GM12878 (cell line): ENCODE results near the gene LRGUK. TPM values are rescaled to one million over a fixed set of nuclear protein-coding genes. Genes with fewer than 3 reads are reported as not detected.

ENCODE experiments used
- ATAC-seq: fragments of 200-7000 bp; cut with Tn5 transposase; 3 replicates; pipeline ENCODE4 v1.9.1; 2020; ENCODE audit warnings: mild to moderate bottlenecking, moderate library complexity
- BruUV-seq: library from RNA; stranded (reverse); fragments of 400-500 nt; replicated peaks from 2 replicates; lab custom pipeline; 2021; lab: Mats Ljungman, UMichigan
- CTCF ChIA-PET: fragments of 300-600 bp; sonication (Branson Sonifier 250); formaldehyde crosslinking; extraction: SDS; loops from one replicate; lab custom pipeline; 2021; ENCODE audit warnings: inconsistent platforms; lab: Yijun Ruan, JAX
- POLR2A ChIA-PET: fragments of 350-600 bp; formaldehyde crosslinking; extraction: SDS; loops from one replicate; lab custom pipeline; 2021; ENCODE audit warnings: inconsistent platforms; lab: Charles Lee
- RAD21 ChIA-PET: fragments of 300-600 bp; sonication (Branson Sonifier 250); formaldehyde crosslinking; loops from one replicate; lab custom pipeline; 2023; ENCODE audit warnings: antibody characterized with exemption; ENCODE audit not compliant: unreplicated experiment; lab: Charles Lee
- SMC1A ChIA-PET: fragments of 300-600 bp; sonication (Branson Sonifier 250); formaldehyde crosslinking; loops from one replicate; lab custom pipeline; 2023; ENCODE audit not compliant: unreplicated experiment, uncharacterized antibody; lab: Charles Lee
- DNase-seq: peaks from one replicate; pipeline ENCODE4 v3.0.0-alpha.2; 2011; ENCODE audit warnings: low read depth, low spot score
- FAIRE-seq: peaks from 3 replicates; lab custom pipeline; 2011; peaks lifted over from hg19 to GRCh38; lab: Jason Lieb, UNC
- H2AFZ ChIP-seq: 2 replicates; pipeline ENCODE4 v1.6.0; 2011; ENCODE audit warnings: low read depth, low read length, control low read depth; ENCODE audit not compliant: control insufficient read depth
- H3K27ac ChIP-seq: 2 replicates; pipeline ENCODE4 v1.5.1; 2011; ENCODE audit warnings: control low read depth; ENCODE audit not compliant: control insufficient read depth, insufficient read depth
- H3K27me3 ChIP-seq, 2 experiments: replicated peaks in 1 of 2; 2 replicates each; pipeline versions ENCODE4 v1.6.0 to v1.6.1; 2011; ENCODE audit warnings: low read length in 1 of 2; ENCODE audit not compliant: control insufficient read depth in 2 of 2, insufficient read depth in 2 of 2
- H3K36me3 ChIP-seq, 2 experiments: 2 replicates each; pipeline ENCODE4 v1.5.1; 2011; ENCODE audit warnings: low read length in 1 of 2; ENCODE audit not compliant: control insufficient read depth in 2 of 2, insufficient read depth in 2 of 2
- H3K4me1 ChIP-seq: 2 replicates; pipeline ENCODE4 v1.6.1; 2011; ENCODE audit warnings: mild to moderate bottlenecking, low read length, moderate library complexity, mixed read lengths; ENCODE audit not compliant: control insufficient read depth, insufficient read depth
- H3K4me2 ChIP-seq: 2 replicates; pipeline ENCODE4 v1.6.0; 2011; ENCODE audit warnings: control low read depth; ENCODE audit not compliant: control insufficient read depth, insufficient read depth
- H3K4me3 ChIP-seq: fragments of 200-600 bp; sonication (generic); 2 replicates; pipeline ENCODE4 v1.5.1; 2016
- H3K79me2 ChIP-seq: 2 replicates; pipeline ENCODE4 v1.6.0; 2011; ENCODE audit warnings: low read length; ENCODE audit not compliant: control insufficient read depth, insufficient read depth
- H3K9ac ChIP-seq: 2 replicates; pipeline ENCODE4 v1.8.0; 2011; ENCODE audit warnings: low read length, control low read depth, mixed read lengths; ENCODE audit not compliant: control insufficient read depth, insufficient read depth
- H3K9me3 ChIP-seq: replicated peaks from 3 replicates; pipeline ENCODE4 v1.5.1; 2011; ENCODE audit warnings: mild to moderate bottlenecking, low read length; ENCODE audit not compliant: control insufficient read depth, insufficient read depth
- H4K20me1 ChIP-seq: 2 replicates; pipeline ENCODE4 v1.6.0; 2011; ENCODE audit not compliant: control insufficient read depth, insufficient read depth
- CREM ChIP-seq: IDR thresholded peaks from 2 replicates; pipeline ENCODE4 v1.6.1; 2014; ENCODE audit warnings: antibody characterized with exemption, low read depth
- CTCF ChIP-seq, 3 experiments: IDR thresholded peaks in 2 of 3; conservative IDR thresholded peaks in 1 of 3; 2 replicates each; pipeline ENCODE4 v1.5.1; 2011; ENCODE audit warnings: low read depth in 3 of 3, low read length in 3 of 3, mild to moderate bottlenecking in 3 of 3, control low read depth in 2 of 3, moderate library complexity in 2 of 3, inconsistent platforms in 1 of 3, mixed read lengths in 1 of 3; ENCODE audit not compliant: control insufficient read depth in 2 of 3, insufficient read depth in 1 of 3; ENCODE audit errors: extremely low read depth in 1 of 3
- ESRRA ChIP-seq: IDR thresholded peaks from 2 replicates; pipeline ENCODE4 v1.6.1; 2012; ENCODE audit warnings: mild to moderate bottlenecking, low read length, improper control_type of control experiment
- GABPA ChIP-seq: IDR thresholded peaks from 2 replicates; pipeline ENCODE4 v1.6.1; 2014; ENCODE audit warnings: antibody characterized with exemption, low read depth, mild to moderate bottlenecking, inconsistent platforms
- HCFC1 ChIP-seq: fragments of 150-350 bp; IDR thresholded peaks from 2 replicates; pipeline ENCODE4 v1.6.1; 2014; ENCODE audit warnings: low read length
- KAT2A ChIP-seq: conservative IDR thresholded peaks from 2 replicates; pipeline ENCODE4 v1.6.1; 2011; ENCODE audit warnings: low read depth, low read length; ENCODE audit not compliant: control insufficient read depth
- NR2C2 ChIP-seq: IDR thresholded peaks from 2 replicates; pipeline ENCODE4 v1.6.1; 2011; ENCODE audit warnings: borderline replicate concordance, low read depth; ENCODE audit not compliant: control insufficient read depth, insufficient read length
- PAX8 ChIP-seq: fragments of 450-650 bp; IDR thresholded peaks from 2 replicates; pipeline ENCODE4 v1.6.1; 2017; ENCODE audit warnings: mild to moderate bottlenecking, moderate library complexity
- POLR2A ChIP-seq: IDR thresholded peaks from 2 replicates; pipeline ENCODE4 v1.6.1; 2011; ENCODE audit warnings: low read depth, mild to moderate bottlenecking, low read length
- POLR2AphosphoS2 ChIP-seq: IDR thresholded peaks from 2 replicates; pipeline ENCODE4 v1.6.1; 2011; ENCODE audit warnings: low read depth, mild to moderate bottlenecking, low read length, improper control_type of control experiment, moderate library complexity
- RBBP5 ChIP-seq: fragments of 200-600 bp; sonication (generic); conservative IDR thresholded peaks from 2 replicates; pipeline ENCODE4 v1.6.1; 2016
- RFX5 ChIP-seq: IDR thresholded peaks from 2 replicates; pipeline ENCODE4 v1.6.1; 2011; ENCODE audit warnings: low read depth, low read length, improper control_type of control experiment
- SMARCA5 ChIP-seq: fragments of 450-650 bp; IDR thresholded peaks from 2 replicates; pipeline ENCODE4 v1.6.1; 2017; ENCODE audit warnings: mild to moderate bottlenecking
- SREBF2 ChIP-seq: IDR thresholded peaks from 2 replicates; pipeline ENCODE4 v1.6.1; 2012; ENCODE audit warnings: mild to moderate bottlenecking, low read length
- SUPT20H ChIP-seq: IDR thresholded peaks from 2 replicates; pipeline ENCODE4 v1.6.1; 2011; ENCODE audit warnings: low read depth, mild to moderate bottlenecking, low read length, moderate library complexity, borderline replicate concordance; ENCODE audit not compliant: control insufficient read depth
- TCF12 ChIP-seq: IDR thresholded peaks from 2 replicates; pipeline ENCODE4 v1.6.1; 2011; ENCODE audit warnings: low read depth, mild to moderate bottlenecking, low read length
- ZNF622 ChIP-seq: fragments of 450-650 bp; IDR thresholded peaks from 2 replicates; pipeline ENCODE4 v1.6.1; 2017; ENCODE audit warnings: mild to moderate bottlenecking, inconsistent platforms
- WGBS: methylation state at CpG from one replicate; pipeline ENCODE4 v1.1.6; 2016; ENCODE audit warnings: low lambda C conversion rate; ENCODE audit not compliant: insufficient replicate concordance, insufficient coverage; ENCODE audit errors: missing lambda C conversion rate; 5-methylcytosine and 5-hydroxymethylcytosine counted together
- in situ Hi-C: fragments of 300-500 bp; cut with MboI; formaldehyde crosslinking; loops from 9 replicates; pipeline ENCODE4 v1.14.3; 2018; ENCODE audit warnings: mixed read lengths
- intact Hi-C: fragments of 100-400 bp; cut with micrococcal nuclease; formaldehyde crosslinking; loops from one replicate; pipeline ENCODE4 v1.14.2; 2022; ENCODE audit not compliant: unreplicated experiment
- polyA plus RNA-seq, 11 experiments: library from polyadenylated mRNA; depleted of rRNA in 4 of 11; unstranded in 6 of 11; stranded (reverse) in 5 of 11; fragments of >200 nt; fragmentation: Nextera tagmentation in 4 of 11; fragmentation: Illumina TruSeq in 1 of 11; extraction: Ambion mirVana in 4 of 11; extraction: Trizol in 1 of 11; gene quantifications; 1 replicate in 1 of 11; 2 replicates in 10 of 11; pipeline versions ENCODE4 v1.2.1 to v1.2.3, GENCODE V29; 2011 to 2016; ENCODE audit warnings: inconsistent platforms in 2 of 11, missing spikeins in 2 of 11, low read depth in 1 of 11
- total RNA-seq, 4 experiments: library from RNA; depleted of rRNA in 3 of 4; stranded (reverse); fragments of >200 nt in 3 of 4; fragmentation: Illumina TruSeq in 1 of 4; extraction: Trizol in 1 of 4; gene quantifications; 2 replicates each; pipeline versions ENCODE4 v1.2.1 to v1.2.3, GENCODE V29; 2013 to 2021
- TF ChIP-seq, protein P1 (sequence below): fragments of 450-650 bp; conservative IDR thresholded peaks from 2 replicates; pipeline ENCODE4 v1.6.1; 2017; ENCODE audit warnings: mild to moderate bottlenecking, moderate library complexity
- TF ChIP-seq, protein P2 (sequence below): IDR thresholded peaks from 2 replicates; pipeline ENCODE4 v1.6.1; 2012; ENCODE audit warnings: mild to moderate bottlenecking, low read depth, low read length

LRGUK gene
- total and polyA plus RNA-seq, 10 of the 15 experiments (the other 5 are each of a cell fraction or from before 2014, with no cell fraction given) = 0.04 to 0.14 (median 0.08) TPM; not detected in 3

DNA sequence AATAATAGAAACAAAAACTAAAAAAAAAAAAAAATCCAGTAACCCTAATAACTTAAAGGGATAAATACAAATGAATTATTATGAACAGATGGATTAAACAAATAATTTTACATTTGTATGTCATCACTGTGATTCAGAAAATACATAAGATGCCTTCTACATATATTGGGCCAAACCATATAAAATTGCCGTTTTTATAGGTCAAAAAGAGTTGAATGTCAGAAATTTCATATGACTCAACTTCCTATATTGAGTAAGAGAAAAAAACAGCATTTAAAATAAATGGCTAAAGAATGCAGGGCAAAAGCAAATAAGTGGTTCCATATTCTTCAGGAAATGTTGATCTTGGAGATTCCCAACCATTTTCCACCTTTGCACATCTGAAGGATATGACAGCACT, 180.2 kb downstream of the LRGUK start (continued):
- TF ChIP-seq, protein P1, sequence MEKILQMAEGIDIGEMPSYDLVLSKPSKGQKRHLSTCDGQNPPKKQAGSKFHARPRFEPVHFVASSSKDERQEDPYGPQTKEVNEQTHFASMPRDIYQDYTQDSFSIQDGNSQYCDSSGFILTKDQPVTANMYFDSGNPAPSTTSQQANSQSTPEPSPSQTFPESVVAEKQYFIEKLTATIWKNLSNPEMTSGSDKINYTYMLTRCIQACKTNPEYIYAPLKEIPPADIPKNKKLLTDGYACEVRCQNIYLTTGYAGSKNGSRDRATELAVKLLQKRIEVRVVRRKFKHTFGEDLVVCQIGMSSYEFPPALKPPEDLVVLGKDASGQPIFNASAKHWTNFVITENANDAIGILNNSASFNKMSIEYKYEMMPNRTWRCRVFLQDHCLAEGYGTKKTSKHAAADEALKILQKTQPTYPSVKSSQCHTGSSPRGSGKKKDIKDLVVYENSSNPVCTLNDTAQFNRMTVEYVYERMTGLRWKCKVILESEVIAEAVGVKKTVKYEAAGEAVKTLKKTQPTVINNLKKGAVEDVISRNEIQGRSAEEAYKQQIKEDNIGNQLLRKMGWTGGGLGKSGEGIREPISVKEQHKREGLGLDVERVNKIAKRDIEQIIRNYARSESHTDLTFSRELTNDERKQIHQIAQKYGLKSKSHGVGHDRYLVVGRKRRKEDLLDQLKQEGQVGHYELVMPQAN = no peak
- TF ChIP-seq SMARCA5 = no peak
- TF ChIP-seq ESRRA = no peak
- TF ChIP-seq NR2C2 = no peak
- TF ChIP-seq RBBP5 = no peak
- TF ChIP-seq CTCF (IDR thresholded peaks at IDR 0.05 in 2 of 3, conservative IDR thresholded peaks at IDR 0.05 in 1 of 3; ENCODE audit: control insufficient read depth in 2 of 3, extremely low read depth in 1 of 3, insufficient read depth in 1 of 3, low read depth in 3 of 3, low read length in 3 of 3) = no peak
- TF ChIP-seq PAX8 = no peak

- Histone ChIP-seq H3K27ac (no peak overlapping the region), H3K79me2 (no peaks in the 10 kb centered on the region), H3K4me1 (no peaks in the 10 kb centered on the region), H3K4me2 (no peak overlapping the region), H3K4me3 (no peak overlapping the region), H3K36me3 (no peaks in the 10 kb centered on the region; a peak in 2 of 4 replicates), H4K20me1 (no peaks in the 10 kb centered on the region), H2AFZ (no peak overlapping the region), H3K9ac (no peak overlapping the region), H3K27me3 (no peaks in the 10 kb centered on the region), H3K9me3 (no peaks in the 10 kb centered on the region)
- no TSS peak for BruUV-seq
- in situ Hi-C loops = no loop called here
- ChIA-PET CTCF (no interaction called here), SMC1A (no interaction called here), RAD21 (no interaction called here), POLR2A (no interaction called here)
- DNase-seq (no peak), FAIRE-seq (no peak), ATAC-seq (no peak)
- WGBS = 99% methylated on average over 4 of the region's 4 CpGs
- intact Hi-C loops = no loop called here
- TF ChIP-seq, protein P2, sequence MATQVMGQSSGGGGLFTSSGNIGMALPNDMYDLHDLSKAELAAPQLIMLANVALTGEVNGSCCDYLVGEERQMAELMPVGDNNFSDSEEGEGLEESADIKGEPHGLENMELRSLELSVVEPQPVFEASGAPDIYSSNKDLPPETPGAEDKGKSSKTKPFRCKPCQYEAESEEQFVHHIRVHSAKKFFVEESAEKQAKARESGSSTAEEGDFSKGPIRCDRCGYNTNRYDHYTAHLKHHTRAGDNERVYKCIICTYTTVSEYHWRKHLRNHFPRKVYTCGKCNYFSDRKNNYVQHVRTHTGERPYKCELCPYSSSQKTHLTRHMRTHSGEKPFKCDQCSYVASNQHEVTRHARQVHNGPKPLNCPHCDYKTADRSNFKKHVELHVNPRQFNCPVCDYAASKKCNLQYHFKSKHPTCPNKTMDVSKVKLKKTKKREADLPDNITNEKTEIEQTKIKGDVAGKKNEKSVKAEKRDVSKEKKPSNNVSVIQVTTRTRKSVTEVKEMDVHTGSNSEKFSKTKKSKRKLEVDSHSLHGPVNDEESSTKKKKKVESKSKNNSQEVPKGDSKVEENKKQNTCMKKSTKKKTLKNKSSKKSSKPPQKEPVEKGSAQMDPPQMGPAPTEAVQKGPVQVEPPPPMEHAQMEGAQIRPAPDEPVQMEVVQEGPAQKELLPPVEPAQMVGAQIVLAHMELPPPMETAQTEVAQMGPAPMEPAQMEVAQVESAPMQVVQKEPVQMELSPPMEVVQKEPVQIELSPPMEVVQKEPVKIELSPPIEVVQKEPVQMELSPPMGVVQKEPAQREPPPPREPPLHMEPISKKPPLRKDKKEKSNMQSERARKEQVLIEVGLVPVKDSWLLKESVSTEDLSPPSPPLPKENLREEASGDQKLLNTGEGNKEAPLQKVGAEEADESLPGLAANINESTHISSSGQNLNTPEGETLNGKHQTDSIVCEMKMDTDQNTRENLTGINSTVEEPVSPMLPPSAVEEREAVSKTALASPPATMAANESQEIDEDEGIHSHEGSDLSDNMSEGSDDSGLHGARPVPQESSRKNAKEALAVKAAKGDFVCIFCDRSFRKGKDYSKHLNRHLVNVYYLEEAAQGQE = no peak
- TF ChIP-seq SREBF2 (no peak), TCF12 (no peak), POLR2A (no peak), GABPA (no peak), RFX5 (no peak), CREM (no peak), KAT2A (no peak), SUPT20H (no peak), ZNF622 (no peak), HCFC1 (no peak), POLR2AphosphoS2 (no peak)
These were observed 181.4 kb downstream of the LRGUK start for GRCh38 chr7:134308548-134308947.
